Pancreas (tissue), 10 donors: ENCODE measurements around the gene OLFM1. TPM values are rescaled to one million over a fixed set of nuclear protein-coding genes. Genes with fewer than 3 reads are reported as not detected.

Source experiments
- ATAC-seq, 4 donors: fragments of 200-7000 bp; cut with Tn5 transposase; one replicate each; pipeline versions ENCODE4 v1.8.0 to v1.9.1; 2020; ENCODE audit warnings: mild to moderate bottlenecking in 4 of 4, moderate library complexity in 4 of 4
- DNase-seq, 6 donors: peaks; one replicate each; pipeline ENCODE4 v3.0.0-alpha.2; 2020
- FAIRE-seq: peaks from 2 replicates; lab custom pipeline; 2012; peaks lifted over from hg19 to GRCh38; lab: Jason Lieb, UNC
- H3K27ac ChIP-seq, 4 donors: fragments of 200-600 bp; sonication (generic); 1 replicate in 3 of 4; 2 replicates in 1 of 4; pipeline versions ENCODE4 v1.5.0 to v1.8.0; 2020
- H3K27me3 ChIP-seq, 4 donors: fragments of 200-600 bp; one replicate each; pipeline ENCODE4 v1.8.0; 2021
- H3K36me3 ChIP-seq, 3 donors: fragments of 200-600 bp; sonication (generic) in 1 of 3; one replicate each; pipeline versions ENCODE4 v1.5.0 to v1.8.0; 2020 to 2021
- H3K4me1 ChIP-seq, 3 donors: fragments of 200-600 bp; one replicate each; pipeline ENCODE4 v1.8.0; 2021
- H3K4me3 ChIP-seq, 4 donors: fragments of 200-600 bp; sonication (generic) in 2 of 4; one replicate each; pipeline versions ENCODE4 v1.5.0 to v1.8.0; 2020 to 2021
- H3K9me3 ChIP-seq, 4 donors: fragments of 200-600 bp; one replicate each; pipeline ENCODE4 v1.8.0; 2021
- CTCF ChIP-seq, 4 donors: fragments of 200-600 bp; sonication (generic) in 3 of 4; IDR thresholded peaks; one replicate each; pipeline versions ENCODE4 v1.5.0 to v1.8.0; 2021; ENCODE audit warnings: antibody characterized with exemption in 4 of 4
- WGBS, 2 donors: extraction: QIAGEN DNeasy Blood & Tissue Kit; methylation state at CpG; one replicate each; pipeline ENCODE4 v1.1.7; 2013; 5-methylcytosine and 5-hydroxymethylcytosine counted together
- intact Hi-C, 3 donors: fragments of 100-400 bp; cut with DNase I; formaldehyde crosslinking; loops; one replicate each; pipeline versions ENCODE4 v1.11.1 to v1.14.2; 2022
- polyA plus RNA-seq, 2 donors: library from polyadenylated mRNA; stranded (reverse); fragments of 200-250 nt; gene quantifications; one replicate each; pipeline ENCODE4 v1.2.3, GENCODE V29; 2013
- total RNA-seq, 6 donors: library from RNA; stranded (reverse); fragmentation: NEBNext Ultra II Directional in 4 of 6; extraction: Animal tissue kit (Norgen Biotek cat#: 25700) in 4 of 6; gene quantifications; one replicate each; pipeline versions ENCODE4 v1.2.1 to v1.2.4, GENCODE V29; 2021 to 2023
- donor health status: healthy with polysubstance abuse.
- donor health status: DM: no; HTN: no; CAD: no; lungs with moderate emphysema.
- donor health status: DM: no; HTN: no; CAD: no.
- donor health status: control.
- donor health status: control.
- donor health status: Bipolar disorder and iron deficiency.
- donor health status: DM: yes; HTN: yes; CAD: no.
- donor health status: DM: no; HTN: no; CAD: no.
- donor health status: DM: no; HTN: no; CAD: no.
- donor health status: DM: yes; HTN: yes; CAD: no.

The OLFM1 gene
- total and polyA plus RNA-seq, 8 donors, result 5.9 to 14.1 (median 7.8) TPM

GRCh38 chr9:135075234-135076142 lies 12.0 kb upstream of the OLFM1 start:
- no peaks in the 10 kb centered on the region for H3K9me3 ChIP-seq
- DNase-seq (peak in 5 of 6 donors; percentile 25 to 79 (median 46)), FAIRE-seq (no peak), ATAC-seq (peak; percentile 84 to 88 (median 87))
- no peaks in the 10 kb centered on the region for H3K4me1 ChIP-seq
- intact Hi-C loops, result no loop called here
- H3K27me3 ChIP-seq, result no peaks in the 10 kb centered on the region
- H3K27ac ChIP-seq, result no peak overlapping the region
- peak overlapping the region; percentile 25 to 57 (median 40) for H3K4me3 ChIP-seq
- H3K36me3 ChIP-seq, result no peaks in the 10 kb centered on the region
- WGBS, 2 donors, result 1% methylated on average over 65 to 90 of the region's 90 CpGs
- no peak for TF ChIP-seq CTCF (IDR thresholded peaks at IDR 0.05)

GRCh38 chr9:135076143-135076875 lies 11.2 kb upstream of the OLFM1 start:
- H3K36me3 ChIP-seq, result no peaks in the 10 kb centered on the region
- no peaks in the 10 kb centered on the region for H3K27me3 ChIP-seq
- ATAC-seq (no peak), FAIRE-seq (no peak), DNase-seq (peak in 2 of 6 donors; percentile 7 to 12)
- TF ChIP-seq CTCF (IDR thresholded peaks at IDR 0.05), result no peak
- 30 to 37% methylated on average over 19 of the region's 19 CpGs for whole genome bisulfite sequencing, 2 donors
- intact Hi-C loops, result no loop called here
- H3K9me3 ChIP-seq, result no peaks in the 10 kb centered on the region
- H3K4me1 ChIP-seq, result no peaks in the 10 kb centered on the region
- no peak overlapping the region for H3K27ac ChIP-seq
- peak overlapping the region in 2 of 4 donors; percentile 48 to 57 for H3K4me3 ChIP-seq

- intact Hi-C loops, result no loop called here
- FAIRE-seq (no peak), ATAC-seq (no peak), DNase-seq (peak in 3 of 6 donors; percentile 4 to 16 (median 4))
- Histone ChIP-seq H3K27ac (no peak overlapping the region), H3K4me1 (no peaks in the 10 kb centered on the region), H3K9me3 (no peaks in the 10 kb centered on the region), H3K36me3 (no peaks in the 10 kb centered on the region), H3K4me3 (no peak overlapping the region), H3K27me3 (no peaks in the 10 kb centered on the region)
- TF ChIP-seq CTCF (IDR thresholded peaks at IDR 0.05), result no peak
- WGBS, 2 donors, result 72 to 76% methylated on average over 6 of the region's 6 CpGs
Measured at GRCh38 chr9:135076876-135077430, 10.5 kb upstream of the OLFM1 start.

- Histone ChIP-seq H3K4me3 (no peak overlapping the region), H3K9me3 (no peaks in the 10 kb centered on the region), H3K36me3 (no peaks in the 10 kb centered on the region), H3K4me1 (no peaks in the 10 kb centered on the region), H3K27me3 (no peaks in the 10 kb centered on the region), H3K27ac (no peak overlapping the region)
- DNase-seq, result peak in 2 of 6 donors; percentile 14 to 37
- FAIRE-seq, result no peak
- ATAC-seq, result peak in 1 of 4 donors; percentile 65
- WGBS, 2 donors, result 53 to 55% methylated on average over 12 of the region's 12 CpGs
- no peak for TF ChIP-seq CTCF (IDR thresholded peaks at IDR 0.05)
- intact Hi-C loops, result no loop called here
Measured at GRCh38 chr9:135077497-135078200, 9.8 kb upstream of the OLFM1 start.
